Transverse colon (tissue), 3 donors: ENCODE data around the gene HEYL.

Experiments used
- EP300 ChIP-seq: sonication (generic); formaldehyde crosslinking; IDR thresholded peaks from one replicate; pipeline ENCODE4 v1.6.1; 2017; ENCODE audit warnings: antibody characterized with exemption, low read depth
- POLR2A ChIP-seq: fragments of 450-650 bp; IDR thresholded peaks from one replicate; pipeline ENCODE4 v1.6.1; 2016; ENCODE audit warnings: antibody characterized with exemption, mild to moderate bottlenecking, moderate library complexity
- TF ChIP-seq, protein P1 (sequence below), 5 experiments: fragments of 200-600 bp in 3 of 5; fragments of 450-650 bp in 2 of 5; sonication (generic) in 3 of 5; IDR thresholded peaks; 1 replicate in 2 of 5; 2 replicates in 3 of 5; pipeline ENCODE4 v1.5.1; 2016 to 2017; ENCODE audit warnings: antibody characterized with exemption in 5 of 5, inconsistent platforms in 3 of 5, mild to moderate bottlenecking in 2 of 5, moderate library complexity in 1 of 5

DNA sequence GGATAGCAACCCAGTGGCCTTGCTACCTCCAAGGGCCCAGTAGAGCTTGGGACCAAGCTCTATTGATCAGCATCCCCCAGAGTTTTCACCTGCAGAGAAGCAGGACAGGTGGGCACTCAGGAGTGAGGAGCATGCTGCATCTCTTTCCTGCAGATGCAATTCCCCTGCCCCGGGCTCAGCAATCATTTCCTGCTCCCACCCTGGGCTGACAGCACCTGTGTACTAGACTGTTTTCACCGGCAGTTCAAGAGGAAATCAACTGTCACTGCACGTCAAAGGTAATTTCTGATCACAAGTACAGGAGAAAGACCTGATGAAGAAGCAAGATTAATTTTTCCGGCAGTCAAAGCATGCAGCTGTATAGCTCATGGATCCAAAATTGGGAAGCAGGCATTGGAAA, 41.3 kb upstream of the HEYL start:
- TF ChIP-seq, protein P1, sequence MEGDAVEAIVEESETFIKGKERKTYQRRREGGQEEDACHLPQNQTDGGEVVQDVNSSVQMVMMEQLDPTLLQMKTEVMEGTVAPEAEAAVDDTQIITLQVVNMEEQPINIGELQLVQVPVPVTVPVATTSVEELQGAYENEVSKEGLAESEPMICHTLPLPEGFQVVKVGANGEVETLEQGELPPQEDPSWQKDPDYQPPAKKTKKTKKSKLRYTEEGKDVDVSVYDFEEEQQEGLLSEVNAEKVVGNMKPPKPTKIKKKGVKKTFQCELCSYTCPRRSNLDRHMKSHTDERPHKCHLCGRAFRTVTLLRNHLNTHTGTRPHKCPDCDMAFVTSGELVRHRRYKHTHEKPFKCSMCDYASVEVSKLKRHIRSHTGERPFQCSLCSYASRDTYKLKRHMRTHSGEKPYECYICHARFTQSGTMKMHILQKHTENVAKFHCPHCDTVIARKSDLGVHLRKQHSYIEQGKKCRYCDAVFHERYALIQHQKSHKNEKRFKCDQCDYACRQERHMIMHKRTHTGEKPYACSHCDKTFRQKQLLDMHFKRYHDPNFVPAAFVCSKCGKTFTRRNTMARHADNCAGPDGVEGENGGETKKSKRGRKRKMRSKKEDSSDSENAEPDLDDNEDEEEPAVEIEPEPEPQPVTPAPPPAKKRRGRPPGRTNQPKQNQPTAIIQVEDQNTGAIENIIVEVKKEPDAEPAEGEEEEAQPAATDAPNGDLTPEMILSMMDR (IDR thresholded peaks at IDR 0.05), result no peak
- TF ChIP-seq POLR2A, result no peak
- no peak for TF ChIP-seq EP300
